ENCODE measurements around the gene CDKN2AIPNL. TPM values are rescaled to one million over a fixed set of nuclear protein-coding genes. Genes with fewer than 3 reads are reported as not detected.

CDKN2AIPNL gene
- total and polyA plus RNA-seq, 2 of the 13 experiments (the other 11 are each of a cell fraction or from before 2014, with no cell fraction given): 17.4 to 46.5 TPM

DNA sequence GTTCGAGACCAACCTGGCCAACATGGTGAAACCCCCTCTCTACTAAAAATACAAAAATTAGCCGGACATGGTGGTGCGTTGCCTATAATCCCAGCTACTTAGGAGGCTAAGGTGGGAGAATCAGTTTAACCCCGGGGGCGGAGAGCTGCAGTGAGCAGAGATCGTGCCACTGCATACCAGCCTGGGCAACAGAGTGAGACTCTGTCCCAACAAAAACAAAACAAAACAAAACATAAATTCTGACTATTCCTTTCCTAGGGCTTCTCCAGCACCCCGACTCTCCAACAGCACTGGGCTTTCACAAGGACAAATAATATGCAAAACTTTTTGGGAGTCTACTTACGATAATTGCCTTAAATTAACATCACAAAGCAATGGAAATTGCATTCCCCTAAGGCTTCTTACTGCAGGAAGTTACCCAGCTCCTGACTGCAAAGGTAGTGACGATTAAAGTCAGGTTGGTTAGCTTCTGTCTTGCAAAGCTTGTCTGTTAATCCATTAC lies 15.9 kb upstream of the CDKN2AIPNL start:
- no peaks in the 10 kb centered on the region for H3K9me3 ChIP-seq (ENCODE audit: low read length)
- no peaks in the 10 kb centered on the region for H3K79me2 ChIP-seq (ENCODE audit: insufficient read depth, low read length)
- WGBS (ENCODE audit: low lambda C conversion rate): 67% methylated on average over 9 of the region's 9 CpGs
- DNase-seq (ENCODE audit: low spot score) (no peak), FAIRE-seq (no peak), ATAC-seq (no peak)
- H3K4me2 ChIP-seq (ENCODE audit: low read depth, low read length): no peak overlapping the region
- H3K4me1 ChIP-seq (ENCODE audit: insufficient read depth, low read length): peaks cover 9% of the 10 kb centered on the region
- H3K27ac ChIP-seq (ENCODE audit: extremely low read length, insufficient read depth, low read length): no peak overlapping the region
- no peak overlapping the region for H3K4me3 ChIP-seq (replicated peaks in 1 of 3; ENCODE audit: insufficient read depth in 1 of 3, low read depth in 2 of 3, low read length in 3 of 3)
- in situ Hi-C loops (cut with HindIII; ENCODE audit: extremely low pct_ligation_motif_present, low pct_unique_long_range_greater_than_20kb) (no loop called here), intact Hi-C loops (cut with micrococcal nuclease; ENCODE audit: unreplicated experiment) (no loop called here)
- no peaks in the 10 kb centered on the region for H3K36me3 ChIP-seq (replicated peaks in 1 of 2; ENCODE audit: control insufficient read depth in 1 of 2, insufficient read depth in 2 of 2, low read length in 2 of 2)
- ChIA-PET CTCF (ENCODE audit: low intra/inter-chr PET ratio, low total read pairs) (no interaction called here), POLR2A (interaction anchor here (0.9 to 1.9 kb wide), 4 partner anchors 9 to 78 kb away, joined by 3 to 6 read pairs (median 4); no protein-coding TSS in a partner anchor)
- peaks cover under 1 to 11% of the 10 kb centered on the region in 2 experiments; a peak in 3 of 5 replicates for H3K27me3 ChIP-seq (ENCODE audit: control insufficient read depth in 1 of 2, insufficient read depth in 2 of 2, low read length in 2 of 2)
- no TSS peak for BruUV-seq (replicated peaks)
- no peaks in the 10 kb centered on the region for H4K20me1 ChIP-seq (ENCODE audit: insufficient read depth, low read length)
- H2AFZ ChIP-seq (ENCODE audit: low read length): no peak overlapping the region
- H3K9ac ChIP-seq (ENCODE audit: insufficient read depth, low read depth, low read length): no peak overlapping the region
- TF ChIP-seq SP140L (CRISPR knock-in tag; IDR thresholded peaks at IDR 0.05; ENCODE audit: borderline replicate concordance): no peak
- TF ChIP-seq, protein P1, sequence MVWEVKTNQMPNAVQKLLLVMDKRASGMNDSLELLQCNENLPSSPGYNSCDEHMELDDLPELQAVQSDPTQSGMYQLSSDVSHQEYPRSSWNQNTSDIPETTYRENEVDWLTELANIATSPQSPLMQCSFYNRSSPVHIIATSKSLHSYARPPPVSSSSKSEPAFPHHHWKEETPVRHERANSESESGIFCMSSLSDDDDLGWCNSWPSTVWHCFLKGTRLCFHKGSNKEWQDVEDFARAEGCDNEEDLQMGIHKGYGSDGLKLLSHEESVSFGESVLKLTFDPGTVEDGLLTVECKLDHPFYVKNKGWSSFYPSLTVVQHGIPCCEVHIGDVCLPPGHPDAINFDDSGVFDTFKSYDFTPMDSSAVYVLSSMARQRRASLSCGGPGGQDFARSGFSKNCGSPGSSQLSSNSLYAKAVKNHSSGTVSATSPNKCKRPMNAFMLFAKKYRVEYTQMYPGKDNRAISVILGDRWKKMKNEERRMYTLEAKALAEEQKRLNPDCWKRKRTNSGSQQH (CRISPR knock-in tag; IDR thresholded peaks at IDR 0.05; ENCODE audit: low read depth): no peak

DNA sequence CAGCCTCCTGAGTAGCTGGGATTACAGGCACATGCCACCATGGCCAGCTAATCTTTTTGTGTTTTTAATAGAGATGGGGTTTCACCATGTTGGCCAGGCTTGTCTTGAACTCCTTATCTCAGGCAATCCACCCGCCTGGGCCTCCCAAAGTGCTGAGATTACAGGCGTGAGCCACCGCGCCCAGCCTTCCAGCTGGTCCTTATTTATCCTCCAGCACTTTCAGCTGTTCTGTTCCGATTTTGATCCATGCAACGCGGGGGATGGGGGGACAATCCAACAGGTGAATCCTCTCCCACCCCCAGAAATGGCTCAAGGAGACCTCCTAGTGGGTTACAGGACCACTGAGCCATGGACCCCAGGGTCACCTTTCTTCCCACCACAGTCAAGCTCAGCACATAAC lies 14.7 kb upstream of the CDKN2AIPNL start:
- no peak overlapping the region for H3K9ac ChIP-seq (ENCODE audit: insufficient read depth, low read depth, low read length)
- intact Hi-C loops (cut with micrococcal nuclease; ENCODE audit: unreplicated experiment): no loop called here
- ChIA-PET POLR2A (interaction anchor here (1.1 to 2.5 kb wide), 3 partner anchors 10 to 39 kb away, joined by 3 to 10 read pairs (median 4); no protein-coding TSS in a partner anchor), CTCF (ENCODE audit: low intra/inter-chr PET ratio, low total read pairs) (no interaction called here)
- TF ChIP-seq, protein P2, sequence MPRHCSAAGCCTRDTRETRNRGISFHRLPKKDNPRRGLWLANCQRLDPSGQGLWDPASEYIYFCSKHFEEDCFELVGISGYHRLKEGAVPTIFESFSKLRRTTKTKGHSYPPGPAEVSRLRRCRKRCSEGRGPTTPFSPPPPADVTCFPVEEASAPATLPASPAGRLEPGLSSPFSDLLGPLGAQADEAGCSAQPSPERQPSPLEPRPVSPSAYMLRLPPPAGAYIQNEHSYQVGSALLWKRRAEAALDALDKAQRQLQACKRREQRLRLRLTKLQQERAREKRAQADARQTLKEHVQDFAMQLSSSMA (CRISPR knock-in tag; IDR thresholded peaks at IDR 0.05): no peak
- TF ChIP-seq ATF7-NPFF (CRISPR knock-in tag; IDR thresholded peaks at IDR 0.05; ENCODE audit: low read depth): no peak
- no peak for TF ChIP-seq HOXA5 (CRISPR knock-in tag; IDR thresholded peaks at IDR 0.05)
- TF ChIP-seq SALL2 (CRISPR knock-in tag; IDR thresholded peaks at IDR 0.05): no peak
- no peak for TF ChIP-seq TFDP2 (CRISPR knock-in tag; IDR thresholded peaks at IDR 0.05)
- FAIRE-seq (no peak), DNase-seq (ENCODE audit: low spot score) (no peak), ATAC-seq (no peak)
- H3K79me2 ChIP-seq (ENCODE audit: insufficient read depth, low read length): no peaks in the 10 kb centered on the region
- no peaks in the 10 kb centered on the region for H3K36me3 ChIP-seq (replicated peaks in 1 of 2; ENCODE audit: control insufficient read depth in 1 of 2, insufficient read depth in 2 of 2, low read length in 2 of 2)
- in situ Hi-C loops (cut with HindIII; ENCODE audit: extremely low pct_ligation_motif_present, low pct_unique_long_range_greater_than_20kb): no loop called here
- no TSS peak for BruUV-seq (replicated peaks)
- H3K4me2 ChIP-seq (ENCODE audit: low read depth, low read length): peak overlapping the region; percentile 33; the same call in 1 of the 2 replicates
- no peak overlapping the region for H3K27ac ChIP-seq (ENCODE audit: extremely low read length, insufficient read depth, low read length)
- peaks cover 6% of the 10 kb centered on the region; the same call in 1 of the 2 replicates for H3K4me1 ChIP-seq (ENCODE audit: insufficient read depth, low read length)
- no peak overlapping the region for H3K4me3 ChIP-seq (replicated peaks in 1 of 3; ENCODE audit: insufficient read depth in 1 of 3, low read depth in 2 of 3, low read length in 3 of 3)
- 25% methylated on average over 7 of the region's 7 CpGs for WGBS (ENCODE audit: low lambda C conversion rate)
- H3K9me3 ChIP-seq (ENCODE audit: low read length): no peaks in the 10 kb centered on the region
- H3K27me3 ChIP-seq (ENCODE audit: control insufficient read depth in 1 of 2, insufficient read depth in 2 of 2, low read length in 2 of 2): peaks cover 0 to 4% of the 10 kb centered on the region in 2 experiments; a peak in 1 of 5 replicates
- no peak overlapping the region for H2AFZ ChIP-seq (ENCODE audit: low read length)
- H4K20me1 ChIP-seq (ENCODE audit: insufficient read depth, low read length): no peaks in the 10 kb centered on the region

Measured in HepG2 (cell line).